Endodermal cell (in vitro differentiated cells): Measurements from ENCODE around the gene TCF4. TPM values are rescaled to one million over a fixed set of nuclear protein-coding genes. Genes with fewer than 3 reads are reported as not detected.

ENCODE experiments used
- DNase-seq: peaks from one replicate; pipeline ENCODE4 v3.0.0-alpha.2; 2017
- H3K27ac ChIP-seq: 2 replicates; pipeline ENCODE4 v1.5.1; 2013; ENCODE audit warnings: mild to moderate bottlenecking, low read depth, low read length, moderate library complexity
- H3K27me3 ChIP-seq: 2 replicates; pipeline ENCODE4 v1.6.1; 2013; ENCODE audit warnings: mild to moderate bottlenecking, low read length, moderate library complexity; ENCODE audit not compliant: insufficient read depth, control insufficient read depth, poor library complexity, severe bottlenecking
- H3K36me3 ChIP-seq: 2 replicates; pipeline ENCODE4 v1.7.0; 2013; ENCODE audit warnings: mild to moderate bottlenecking, low read length, moderate library complexity; ENCODE audit not compliant: control insufficient read depth, insufficient read depth
- H3K4me1 ChIP-seq: one replicate; pipeline ENCODE4 v1.7.0; 2013; ENCODE audit warnings: low read length; ENCODE audit not compliant: control insufficient read depth, insufficient read depth
- H3K4me3 ChIP-seq: 2 replicates; pipeline ENCODE4 v1.5.1; 2013; ENCODE audit warnings: mild to moderate bottlenecking, low read length, moderate library complexity
- H3K9ac ChIP-seq: 2 replicates; pipeline ENCODE4 v1.6.1; 2013; ENCODE audit warnings: mild to moderate bottlenecking, low read length, moderate library complexity; ENCODE audit not compliant: poor library complexity, severe bottlenecking; ENCODE audit errors: extremely low read depth
- H3K9me3 ChIP-seq: 2 replicates; pipeline ENCODE4 v1.6.1; 2013; ENCODE audit warnings: mild to moderate bottlenecking, low read length, moderate library complexity; ENCODE audit not compliant: control insufficient read depth
- H3K27ac Mint-ChIP-seq: 2 replicates; pipeline ENCODE4 v1.8.0; 2020; ENCODE audit warnings: mixed read lengths
- H3K27me3 Mint-ChIP-seq: 2 replicates; pipeline ENCODE4 v1.8.0; 2021; ENCODE audit warnings: mild to moderate bottlenecking, mixed read lengths; ENCODE audit not compliant: insufficient read depth
- H3K36me3 Mint-ChIP-seq: 2 replicates; pipeline ENCODE4 v1.8.0; 2020; ENCODE audit warnings: low read depth, mixed read lengths
- H3K4me1 Mint-ChIP-seq: 2 replicates; pipeline ENCODE4 v1.8.0; 2020; ENCODE audit warnings: mixed read lengths
- H3K4me3 Mint-ChIP-seq: 2 replicates; pipeline ENCODE4 v1.8.0; 2020; ENCODE audit warnings: mild to moderate bottlenecking, moderate library complexity, mixed read lengths
- H3K9me3 Mint-ChIP-seq: 2 replicates; pipeline ENCODE4 v1.8.0; 2020; ENCODE audit warnings: mild to moderate bottlenecking, mixed read lengths
- CTCF ChIP-seq: fragments of 200-600 bp; sonication (generic); conservative IDR thresholded peaks from 2 replicates; pipeline ENCODE4 v1.5.0; 2021; ENCODE audit warnings: antibody characterized with exemption, mild to moderate bottlenecking
- WGBS, 2 experiments: methylation state at CpG; one replicate each; pipeline versions ENCODE4 v1.1.5 to v1.1.7; 2013; ENCODE audit warnings: missing lambda C conversion rate in 2 of 2, mixed read lengths in 1 of 2; ENCODE audit not compliant: insufficient coverage in 1 of 2, insufficient read length in 1 of 2; 5-methylcytosine and 5-hydroxymethylcytosine counted together
- total RNA-seq, 2 donors: library from RNA; stranded (reverse); fragmentation: NEBNext Ultra II Directional in 1 of 2; extraction: Animal tissue kit (Norgen Biotek cat#: 25700) in 1 of 2; gene quantifications; 2 replicates in 1 of 2; 3 replicates in 1 of 2; pipeline ENCODE4 v1.2.1, GENCODE V29; 2021

Gene TCF4
- total RNA-seq, 2 donors from 2014 or later: 40.4 to 58.5 TPM

GRCh38 chr18:55253814-55254213 is 334.2 kb downstream of the TCF4 start:
- no peak for TF ChIP-seq CTCF
- Mint-ChIP-seq H3K9me3 (peaks cover 2% of the 10 kb centered on the region), H3K27ac (no peak overlapping the region), H3K4me3 (no peak overlapping the region), H3K27me3 (no peaks in the 10 kb centered on the region), H3K4me1 (peaks cover 18% of the 10 kb centered on the region), H3K36me3 (peaks cover 12% of the 10 kb centered on the region)
- H3K9me3 ChIP-seq: no peaks in the 10 kb centered on the region
- H3K9ac ChIP-seq: no peak overlapping the region
- peaks cover 13% of the 10 kb centered on the region for H3K36me3 ChIP-seq
- DNase-seq: no peak
- H3K4me1 ChIP-seq: peaks cover 3% of the 10 kb centered on the region
- no peak overlapping the region for H3K27ac ChIP-seq
- no peak overlapping the region for H3K4me3 ChIP-seq
- H3K27me3 ChIP-seq: no peaks in the 10 kb centered on the region
- WGBS, 2 experiments: 88% methylated on average over 1 of the region's 1 CpG; no CpG with 5 or more reads in 1 of the 2 experiments

- H3K27me3 Mint-ChIP-seq: no peaks in the 10 kb centered on the region
- H3K27ac Mint-ChIP-seq: no peak overlapping the region
- Histone ChIP-seq H3K27ac (no peak overlapping the region), H3K36me3 (peaks cover 13% of the 10 kb centered on the region), H3K9ac (no peak overlapping the region), H3K4me1 (peaks cover 3% of the 10 kb centered on the region), H3K9me3 (no peaks in the 10 kb centered on the region), H3K27me3 (no peaks in the 10 kb centered on the region), H3K4me3 (no peak overlapping the region)
- WGBS, 2 experiments: 100% methylated on average over 1 to 2 of the region's 2 CpGs
- H3K4me1 Mint-ChIP-seq: peaks cover 18% of the 10 kb centered on the region
- H3K36me3 Mint-ChIP-seq: peaks cover 12% of the 10 kb centered on the region
- peaks cover 2% of the 10 kb centered on the region for H3K9me3 Mint-ChIP-seq
- DNase-seq: no peak
- TF ChIP-seq CTCF: no peak
- H3K4me3 Mint-ChIP-seq: no peak overlapping the region
Measured at GRCh38 chr18:55252901-55253300, 335.1 kb downstream of the TCF4 start.

- no peak for TF ChIP-seq CTCF
- Histone ChIP-seq H3K27ac (no peak overlapping the region), H3K36me3 (peaks cover 13% of the 10 kb centered on the region), H3K9ac (no peak overlapping the region), H3K4me1 (peaks cover 3% of the 10 kb centered on the region), H3K9me3 (no peaks in the 10 kb centered on the region), H3K27me3 (no peaks in the 10 kb centered on the region), H3K4me3 (no peak overlapping the region)
- H3K4me1 Mint-ChIP-seq: peaks cover 18% of the 10 kb centered on the region
- no peak for DNase-seq
- H3K9me3 Mint-ChIP-seq: peaks cover 2% of the 10 kb centered on the region
- H3K27me3 Mint-ChIP-seq: no peaks in the 10 kb centered on the region
- WGBS, 2 experiments: 88% methylated on average over 7 of the region's 7 CpGs; no CpG with 5 or more reads in 1 of the 2 experiments
- H3K4me3 Mint-ChIP-seq: no peak overlapping the region
- peaks cover 12% of the 10 kb centered on the region for H3K36me3 Mint-ChIP-seq
- H3K27ac Mint-ChIP-seq: no peak overlapping the region
Measured at GRCh38 chr18:55252053-55252675, 335.8 kb downstream of the TCF4 start.
